SH-SY5Y (cell line): ENCODE measurements around the gene FANCE.

Source experiments
- GATA2 ChIP-seq: IDR thresholded peaks from 2 replicates; pipeline ENCODE4 v1.6.1; 2011; ENCODE audit warnings: mild to moderate bottlenecking, low read depth, low read length
- GATA3 ChIP-seq: IDR thresholded peaks from 2 replicates; pipeline ENCODE4 v1.6.1; 2011; ENCODE audit warnings: low read depth, mild to moderate bottlenecking, low read length, moderate library complexity

The FANCE gene

GRCh38 chr6:35448191-35448590 is 3.9 kb upstream of the FANCE start:
- TF ChIP-seq GATA3 (no peak), GATA2 (no peak)

- TF ChIP-seq GATA2 (no peak), GATA3 (no peak)
Measured at GRCh38 chr6:35449287-35449881, 2.8 kb upstream of the FANCE start.

DNA sequence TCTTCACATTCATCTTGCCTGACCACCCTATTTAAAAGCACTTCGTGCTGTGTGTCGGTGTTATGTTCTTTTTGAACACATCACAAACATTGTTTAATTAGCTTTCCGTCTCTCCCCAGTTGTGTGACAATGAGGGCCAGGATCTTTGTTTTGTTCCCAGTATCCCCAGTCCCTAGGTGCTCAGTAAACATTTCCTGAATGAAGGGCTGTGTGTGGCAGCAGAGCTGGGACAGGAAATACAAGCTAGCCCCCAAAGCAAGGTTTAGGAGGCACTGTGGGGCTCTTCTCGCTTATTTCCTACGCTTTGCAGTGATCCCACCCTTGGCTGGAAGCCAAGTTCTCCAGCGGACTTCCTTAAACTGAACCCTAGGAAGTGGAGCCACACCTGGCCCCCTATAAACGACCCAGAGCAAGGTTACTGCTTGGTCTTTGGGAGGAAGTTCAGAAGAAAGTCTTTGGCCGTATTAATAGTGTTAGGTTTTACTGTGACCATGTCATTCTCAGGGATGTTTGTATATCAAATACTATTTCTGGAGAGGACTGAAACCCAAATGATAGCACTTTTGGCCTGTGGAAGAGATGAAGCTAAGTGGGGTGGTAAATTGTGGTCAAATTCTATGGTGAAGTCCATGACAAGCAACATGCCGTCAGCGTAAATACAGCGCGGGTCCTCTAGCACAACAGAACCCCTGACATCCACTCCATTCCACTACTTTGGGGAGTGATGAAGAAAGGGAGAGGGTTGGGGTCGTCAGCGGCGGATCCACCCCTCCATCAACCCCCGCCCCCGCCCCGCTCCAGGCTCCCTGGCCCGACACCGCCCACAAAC is 570 bp upstream of the FANCE start:
- TF ChIP-seq GATA2 (no peak), GATA3 (no peak)

- TF ChIP-seq GATA3 (no peak), GATA2 (no peak)
Measured at GRCh38 chr6:35453236-35453635, 1.1 kb downstream of the FANCE start.

DNA sequence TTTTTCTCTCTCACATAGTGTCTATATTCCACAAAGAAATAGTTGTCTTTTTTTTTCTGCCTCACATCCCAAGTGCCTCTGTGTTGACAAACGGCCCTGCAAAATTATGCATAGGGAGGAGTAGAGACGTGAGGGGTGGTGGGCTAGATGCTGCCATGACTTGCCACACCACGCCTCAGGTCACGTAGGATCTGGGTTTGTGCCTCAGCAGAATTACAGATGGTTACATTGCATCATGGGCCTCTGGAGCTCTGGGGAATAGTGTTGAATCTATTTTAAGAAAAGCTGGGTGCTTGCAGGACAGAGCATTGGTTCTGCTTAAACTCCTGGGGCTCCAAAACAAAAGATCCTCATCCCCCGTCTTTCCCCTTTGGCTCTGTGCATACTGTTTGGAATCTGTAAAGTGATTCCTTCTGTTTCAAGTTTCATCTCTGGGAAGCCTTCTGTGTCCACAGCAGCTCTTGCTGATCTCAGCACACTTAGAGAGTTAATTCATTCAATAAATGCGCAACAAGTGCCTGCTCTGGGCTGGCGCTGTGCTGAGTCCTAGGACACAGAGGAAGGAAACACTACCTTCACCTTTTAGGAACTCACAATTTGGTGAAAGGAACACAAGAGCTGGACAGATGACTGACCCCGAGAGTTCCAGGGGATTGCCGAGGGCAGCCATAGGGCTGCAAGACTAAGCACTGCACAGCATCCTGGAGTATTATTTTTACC is 2.4 kb downstream of the FANCE start:
- TF ChIP-seq GATA3 (no peak), GATA2 (no peak)

DNA sequence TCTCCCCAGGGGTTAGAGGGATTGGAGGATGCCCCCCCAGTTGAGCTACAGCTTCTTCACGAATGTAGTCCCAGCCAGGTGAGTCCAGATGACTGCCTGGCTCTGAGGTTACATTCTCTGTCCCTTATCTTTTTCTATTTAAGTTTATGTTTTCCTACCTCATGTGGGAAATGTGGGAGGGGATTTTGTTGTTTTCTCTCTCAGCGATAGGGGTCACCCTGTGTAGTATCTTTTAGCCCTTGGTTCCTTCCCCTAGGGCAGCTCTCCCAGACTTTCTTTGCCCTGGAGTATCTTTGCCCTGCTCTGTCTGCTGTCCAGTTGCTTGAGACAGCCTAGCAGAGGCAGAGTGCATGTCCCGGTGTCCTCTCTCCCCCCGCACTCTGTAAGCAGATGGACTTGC is 5.8 kb downstream of the FANCE start:
- TF ChIP-seq GATA3 (no peak), GATA2 (no peak)

- TF ChIP-seq GATA2 (no peak), GATA3 (no peak)
Measured at GRCh38 chr6:35461270-35461669, 9.1 kb downstream of the FANCE start.

DNA sequence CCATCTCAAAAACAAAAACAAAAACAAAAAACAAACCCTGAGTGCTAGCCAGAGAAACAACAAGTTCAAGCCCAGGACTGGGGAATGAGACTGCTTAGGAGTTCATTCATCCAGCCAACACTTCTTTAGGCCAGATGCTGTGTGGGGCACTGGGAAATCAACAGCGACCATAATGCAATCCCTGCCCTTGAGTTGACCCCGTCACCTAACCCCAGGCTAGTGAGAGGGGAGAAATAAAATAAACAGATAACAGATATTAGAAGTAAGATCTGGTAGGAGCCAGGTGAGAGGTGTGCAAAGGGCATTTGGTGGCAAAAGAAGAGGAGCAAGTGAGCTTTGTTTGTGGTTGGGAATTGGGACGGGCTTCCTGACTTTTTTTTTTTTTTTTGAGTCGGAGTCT is 11.2 kb downstream of the FANCE start:
- TF ChIP-seq GATA3, result no peak
- TF ChIP-seq GATA2, result no peak

DNA sequence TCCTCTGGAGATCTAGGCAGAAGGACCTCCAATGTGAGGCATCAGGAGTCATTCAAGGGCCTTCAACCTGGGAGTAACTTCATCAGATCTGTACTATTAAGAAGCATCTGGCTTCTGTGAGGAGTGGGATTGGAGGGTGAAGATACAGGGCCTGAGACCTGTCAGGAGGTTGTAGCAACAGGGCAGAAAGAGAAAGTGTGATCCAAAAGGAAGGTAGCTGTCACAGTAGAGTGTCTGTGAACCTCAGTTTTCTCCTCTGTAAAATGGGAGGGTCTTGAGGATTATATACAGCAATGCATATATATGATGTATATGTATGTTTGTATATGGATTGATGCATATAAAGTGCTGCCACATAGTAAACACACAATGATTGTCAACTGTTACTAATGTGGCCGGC is 13.5 kb downstream of the FANCE start:
- TF ChIP-seq GATA2 (no peak), GATA3 (no peak)

DNA sequence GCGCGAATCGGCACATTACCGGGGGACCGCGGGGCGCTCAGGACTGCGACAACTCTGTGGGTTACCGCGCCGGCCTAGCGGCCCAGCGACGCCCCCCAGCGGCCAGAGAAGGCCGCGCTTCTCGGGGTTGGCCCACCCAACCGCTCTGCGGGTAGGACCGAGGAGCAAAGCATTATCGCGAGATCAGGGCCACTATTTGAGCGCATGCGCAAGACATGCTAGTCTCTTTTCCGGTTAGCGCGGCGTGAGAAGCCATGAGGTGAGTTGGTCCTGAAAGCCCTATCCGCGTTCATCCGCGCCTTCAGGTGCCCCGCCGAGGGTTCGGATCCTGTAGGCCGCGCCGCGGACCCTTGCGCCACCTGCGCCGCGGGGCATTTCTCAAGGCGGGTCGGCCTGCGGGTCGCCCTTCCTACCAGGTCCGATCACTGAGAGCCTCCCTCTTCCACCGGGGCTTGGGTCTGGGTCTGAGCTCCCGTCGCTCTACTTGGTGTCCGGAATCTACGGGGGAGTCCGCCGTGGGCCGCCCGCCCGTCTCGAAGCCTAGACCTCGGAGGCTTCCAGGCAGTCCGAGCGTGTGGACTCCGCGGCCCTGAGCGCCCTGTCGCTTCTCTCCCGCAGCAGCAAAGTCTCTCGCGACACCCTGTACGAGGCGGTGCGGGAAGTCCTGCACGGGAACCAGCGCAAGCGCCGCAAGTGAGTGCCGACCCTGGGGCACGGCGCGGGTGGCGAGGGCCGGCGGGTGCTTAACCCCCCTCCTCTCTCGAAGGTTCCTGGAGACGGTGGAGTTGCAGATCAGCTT is 16.2 kb downstream of the FANCE start, which contains the start of gene RPL10A:
Gene RPL10A, plus strand, starts transcription at position 221 of the 799 bp plus-strand sequence. Its CDS starts 34 bp downstream, at position 255.
- TF ChIP-seq GATA3 (no peak), GATA2 (peak; percentile 84)

DNA sequence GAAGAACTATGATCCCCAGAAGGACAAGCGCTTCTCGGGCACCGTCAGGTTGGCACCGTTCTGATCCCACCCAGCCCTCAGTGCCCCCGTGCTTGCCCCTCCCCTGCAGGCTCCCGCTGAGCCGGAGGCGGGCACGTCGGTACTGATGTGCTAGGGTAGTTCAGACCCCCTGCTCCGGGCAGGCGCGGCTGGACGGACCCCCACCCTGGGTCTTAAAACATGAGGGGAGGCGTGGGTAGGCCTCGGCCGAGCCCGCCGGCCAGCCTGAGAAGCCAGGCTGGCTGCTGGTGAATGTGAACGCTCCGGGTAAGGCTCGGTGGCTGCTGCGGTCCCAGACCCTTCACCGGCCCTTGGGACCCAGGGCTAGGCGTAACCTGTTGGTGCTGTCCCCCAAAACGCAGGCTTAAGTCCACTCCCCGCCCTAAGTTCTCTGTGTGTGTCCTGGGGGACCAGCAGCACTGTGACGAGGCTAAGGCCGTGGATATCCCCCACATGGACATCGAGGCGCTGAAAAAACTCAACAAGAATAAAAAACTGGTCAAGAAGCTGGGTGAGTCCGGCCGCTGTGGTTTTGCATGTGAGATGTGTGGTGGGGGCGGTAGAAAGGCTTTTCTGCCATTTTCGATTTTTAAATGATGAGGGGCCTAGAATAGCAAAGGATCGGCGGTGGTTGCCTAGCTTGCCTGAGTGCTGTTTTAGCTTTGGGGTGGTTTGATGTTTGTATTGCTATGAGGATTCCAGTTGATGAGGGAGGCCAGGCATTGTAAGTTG is 17.0 kb downstream of the FANCE start:
- TF ChIP-seq GATA3 (no peak), GATA2 (no peak)

- TF ChIP-seq GATA2 (no peak), GATA3 (no peak)
Measured at GRCh38 chr6:35469751-35470662, 17.9 kb downstream of the FANCE start.

DNA sequence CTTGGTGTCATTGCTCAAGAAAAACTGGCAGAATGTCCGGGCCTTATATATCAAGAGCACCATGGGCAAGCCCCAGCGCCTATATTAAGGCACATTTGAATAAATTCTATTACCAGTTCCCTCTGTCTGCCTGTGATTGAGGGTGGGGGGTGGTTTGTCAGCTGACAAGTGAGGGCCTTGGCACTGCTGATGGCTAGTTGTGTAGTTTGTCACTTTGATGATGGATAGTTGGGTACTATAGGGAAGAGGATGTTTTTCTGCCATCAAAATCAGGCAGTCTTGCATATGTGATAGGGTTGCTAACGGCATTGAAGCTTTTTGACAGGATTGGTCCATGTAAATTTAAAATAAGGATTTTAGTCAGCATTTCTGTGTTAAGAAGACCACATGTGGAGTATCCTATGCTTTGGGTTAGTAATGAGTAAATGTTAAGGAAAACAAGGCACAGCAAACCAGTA is 18.6 kb downstream of the FANCE start:
- TF ChIP-seq GATA3 (no peak), GATA2 (no peak)
